GM20000 (cell line): Measurements from ENCODE around the gene ACLY.
"Not testable (repeated sequence)": the region's sequence is repeated elsewhere in the genome, so short reads cannot be mapped to it uniquely, and the experiment has no call there.

ENCODE experiments used
- DNase-seq: peaks from one replicate; pipeline ENCODE4 v3.0.0; 2012; ENCODE audit warnings: low spot score
- CTCF ChIP-seq: IDR thresholded peaks from 2 replicates; pipeline ENCODE4 v1.5.1; 2012; ENCODE audit warnings: mild to moderate bottlenecking, control low read depth; ENCODE audit errors: extremely low read depth, missing control alignments

Gene ACLY

GRCh38 chr17:41937970-41938954 is 19.5 kb upstream of the ACLY start:
- TF ChIP-seq CTCF: no peak
- DNase-seq: no peak

- TF ChIP-seq CTCF: no peak
- DNase-seq: no peak
Measured at GRCh38 chr17:41935641-41936040, 16.9 kb upstream of the ACLY start.

- no peak for DNase-seq
- TF ChIP-seq CTCF: no peak
Measured at GRCh38 chr17:41932816-41933389, 14.2 kb upstream of the ACLY start.

- DNase-seq: not testable (repeated sequence)
Measured at GRCh38 chr17:41931715-41932114, 13.0 kb upstream of the ACLY start.

- DNase-seq: not testable (repeated sequence)
Measured at GRCh38 chr17:41930833-41931156, 12.0 kb upstream of the ACLY start.

GRCh38 chr17:41930009-41930832 is 11.5 kb upstream of the ACLY start, which contains the start of gene ODAD4:
TSS of gene ODAD4 (plus strand) at chr17:41930617. CDS start at chr17:41930724, 107 bp downstream.
- peak; percentile 91 for DNase-seq
- no peak for TF ChIP-seq CTCF

GRCh38 chr17:41928693-41929251 is 10.0 kb upstream of the ACLY start:
- no peak for TF ChIP-seq CTCF
- no peak for DNase-seq
